K562 (cell line): ENCODE results near the gene SPECC1L. TPM values are rescaled to one million over a fixed set of nuclear protein-coding genes. Genes with fewer than 3 reads are reported as not detected.

Source experiments
- ATAC-seq: fragments of 200-7000 bp; cut with Tn5 transposase; 3 replicates; pipeline ENCODE4 v1.9.1; 2020; ENCODE audit warnings: moderate library complexity
- BruUV-seq: library from RNA; stranded (reverse); fragments of 400-500 nt; replicated peaks from 2 replicates; lab custom pipeline; 2021; lab: Mats Ljungman, UMichigan
- CTCF ChIA-PET: fragments of 300-600 bp; formaldehyde crosslinking; extraction: SDS; loops from one replicate; lab custom pipeline; 2021; ENCODE audit warnings: low intra/inter-chr PET ratio; lab: Yijun Ruan, JAX
- POLR2A ChIA-PET: fragments of 300-600, 350-650 bp; sonication (Branson Sonifier 250); formaldehyde crosslinking; extraction: SDS; loops from one replicate; lab custom pipeline; 2021; ENCODE audit warnings: antibody characterized with exemption, inconsistent platforms; lab: Yijun Ruan, JAX
- DNase-seq, 4 experiments: peaks; one replicate each; pipeline versions ENCODE4 v3.0.0 to v3.0.0-alpha.2; 2011 to 2018; ENCODE audit warnings: low spot score in 3 of 4, mixed read lengths in 3 of 4; ENCODE audit errors: extremely low read depth in 1 of 4
- FAIRE-seq: peaks from 2 replicates; lab custom pipeline; 2011; peaks lifted over from hg19 to GRCh38; lab: Jason Lieb, UNC
- H2AFZ ChIP-seq: 2 replicates; pipeline ENCODE4 v1.6.0; 2011; ENCODE audit warnings: low read depth, low read length, control low read depth, inconsistent platforms
- H3K27ac ChIP-seq: fragments of 200-600 bp; 3 replicates; pipeline ENCODE4 v1.8.0; 2011; ENCODE audit warnings: low read depth, mild to moderate bottlenecking, control low read depth, inconsistent platforms, low read length, moderate library complexity, mixed read lengths; ENCODE audit errors: extremely low read depth
- H3K27me3 ChIP-seq, 2 experiments: fragments of 300-600 bp in 1 of 2; 2 replicates in 1 of 2; 3 replicates in 1 of 2; pipeline versions ENCODE4 v1.6.0 to v1.8.0; 2011; ENCODE audit warnings: inconsistent platforms in 2 of 2, low read length in 2 of 2, mild to moderate bottlenecking in 1 of 2, mixed read lengths in 1 of 2, moderate library complexity in 1 of 2; ENCODE audit not compliant: control insufficient read depth in 2 of 2, insufficient read depth in 2 of 2
- H3K36me3 ChIP-seq: fragments of 300-600 bp; 3 replicates; pipeline ENCODE4 v1.8.0; 2011; ENCODE audit warnings: mild to moderate bottlenecking, low read length, inconsistent platforms; ENCODE audit not compliant: control insufficient read depth, insufficient read depth
- H3K4me1 ChIP-seq, 2 experiments: fragments of 200-600 bp in 1 of 2; replicated peaks in 1 of 2; 2 replicates in 1 of 2; 3 replicates in 1 of 2; pipeline versions ENCODE4 v1.5.1 to v1.8.0; 2011; ENCODE audit warnings: inconsistent platforms in 2 of 2, low read length in 2 of 2, mild to moderate bottlenecking in 1 of 2, mixed read lengths in 1 of 2, moderate library complexity in 1 of 2; ENCODE audit not compliant: control insufficient read depth in 2 of 2, insufficient read depth in 2 of 2
- H3K4me2 ChIP-seq: 2 replicates; pipeline ENCODE4 v1.6.1; 2011; ENCODE audit warnings: low read length, control low read depth, inconsistent platforms, mixed read lengths; ENCODE audit not compliant: insufficient read depth
- H3K4me3 ChIP-seq: fragments of 200-600 bp; sonication (generic), shearing (Covaris generic); 2 replicates; pipeline ENCODE4 v1.5.1; 2016; ENCODE audit warnings: control low read depth, inconsistent platforms
- H3K79me2 ChIP-seq: fragments of 200-600 bp; 3 replicates; pipeline ENCODE4 v1.8.0; 2011; ENCODE audit warnings: low read length, inconsistent platforms; ENCODE audit not compliant: control insufficient read depth, insufficient read depth
- H3K9ac ChIP-seq, 2 experiments: 2 replicates each; pipeline versions ENCODE4 v1.6.0 to v1.6.1; 2011; ENCODE audit warnings: low read depth in 2 of 2, low read length in 2 of 2, control low read depth in 1 of 2, inconsistent platforms in 1 of 2, mild to moderate bottlenecking in 1 of 2, mixed read lengths in 1 of 2; ENCODE audit not compliant: insufficient read depth in 1 of 2
- H3K9me1 ChIP-seq: one replicate; pipeline ENCODE4 v1.6.0; 2011; ENCODE audit warnings: inconsistent platforms, mild to moderate bottlenecking, low read length, moderate library complexity; ENCODE audit not compliant: control insufficient read depth, insufficient read depth
- H3K9me3 ChIP-seq: replicated peaks from 2 replicates; pipeline ENCODE4 v1.5.1; 2011; ENCODE audit warnings: low read depth, low read length, inconsistent platforms; ENCODE audit not compliant: control insufficient read depth, insufficient read depth
- H4K20me1 ChIP-seq: replicated peaks from 2 replicates; pipeline ENCODE4 v1.6.1; 2011; ENCODE audit warnings: low read length, inconsistent platforms, mixed read lengths; ENCODE audit not compliant: control insufficient read depth, insufficient read depth
- ELF2 ChIP-seq: fragments of 250-450 bp; sonication (Bioruptor Pico); IDR thresholded peaks from 2 replicates; pipeline ENCODE4 v1.5.0; 2021; ENCODE audit warnings: mild to moderate bottlenecking
- HNRNPLL ChIP-seq: fragments of 200-400 bp; formaldehyde crosslinking; IDR thresholded peaks from 2 replicates; pipeline ENCODE4 v1.6.1; 2017; ENCODE audit warnings: low read length, low read depth, mild to moderate bottlenecking; ENCODE audit not compliant: poor library complexity, severe bottlenecking
- JUN ChIP-seq, 2 experiments: sonication (generic) in 1 of 2; formaldehyde crosslinking in 1 of 2; IDR thresholded peaks; 2 replicates each; pipeline versions ENCODE4 v1.6.1 to v1.8.0; 2012 to 2022; ENCODE audit warnings: borderline replicate concordance in 2 of 2, mild to moderate bottlenecking in 2 of 2, improper control_type of control experiment in 1 of 2, low read depth in 1 of 2, low read length in 1 of 2, missing genetic modification reagents in 1 of 2
- STAT6 ChIP-seq: sonication (generic); formaldehyde crosslinking; IDR thresholded peaks from 2 replicates; pipeline ENCODE4 v1.8.1; 2023; ENCODE audit warnings: mild to moderate bottlenecking, missing genetic modification reagents
- TBL1XR1 ChIP-seq, 2 experiments: IDR thresholded peaks; 2 replicates each; pipeline ENCODE4 v1.6.1; 2012; ENCODE audit warnings: improper control_type of control experiment in 2 of 2, low read length in 2 of 2, mild to moderate bottlenecking in 1 of 2
- ZNF23 ChIP-seq: fragments of 250-450 bp; sonication (Bioruptor Pico); IDR thresholded peaks from 2 replicates; pipeline ENCODE4 v1.4.0; 2020; ENCODE audit warnings: mild to moderate bottlenecking
- WGBS: fragments of 100-300 bp; shearing (Covaris generic); methylation state at CpG from one replicate; pipeline ENCODE4 v1.1.6; 2016; ENCODE audit warnings: low coverage, mixed read lengths; ENCODE audit not compliant: insufficient coverage; ENCODE audit errors: missing lambda C conversion rate; 5-methylcytosine and 5-hydroxymethylcytosine counted together
- in situ Hi-C: fragments of 300-500 bp; cut with MboI; formaldehyde crosslinking; loops from 4 replicates; pipeline ENCODE4 v1.15.0; 2018; ENCODE audit warnings: inconsistent platforms, mixed read lengths
- intact Hi-C: fragments of 100-400 bp; cut with micrococcal nuclease; formaldehyde crosslinking; loops from 2 replicates; pipeline ENCODE4 v1.14.2; 2022
- polyA plus RNA-seq, 8 experiments: library from polyadenylated mRNA; depleted of rRNA in 4 of 8; stranded (reverse) in 5 of 8; unstranded in 3 of 8; fragments of >200 nt; fragmentation: Nextera tagmentation in 2 of 8; fragmentation: Illumina TruSeq in 1 of 8; extraction: Ambion mirVana in 2 of 8; extraction: Trizol in 1 of 8; gene quantifications; 2 replicates each; pipeline versions ENCODE4 v1.2.1 to v1.2.3, GENCODE V29; 2011 to 2014; ENCODE audit warnings: inconsistent platforms in 1 of 8, missing spikeins in 1 of 8
- total RNA-seq, 7 experiments: library from RNA; depleted of rRNA in 6 of 7; stranded (reverse); fragments of >200 nt in 6 of 7; fragmentation: Illumina TruSeq in 2 of 7; extraction: Trizol in 2 of 7; gene quantifications; 2 replicates each; pipeline versions ENCODE4 v1.2.1 to v1.2.3, GENCODE V29; 2011 to 2021; ENCODE audit warnings: low replicate concordance in 1 of 7
- TF ChIP-seq, protein P1 (sequence below): fragments of 200-600 bp; sonication (generic); IDR thresholded peaks from one replicate; pipeline ENCODE4 v1.6.1; 2012; ENCODE audit warnings: mild to moderate bottlenecking, low read depth, low read length, inconsistent platforms

Gene SPECC1L
- total and polyA plus RNA-seq, 9 of the 15 experiments (the other 6 are each of a cell fraction or from before 2014, with no cell fraction given) = 1.4 to 27.9 (median 14.5) TPM

GRCh38 chr22:24416095-24416494 is 145.5 kb downstream of the SPECC1L start:
- no peak overlapping the region for H3K9ac ChIP-seq
- H3K36me3 ChIP-seq = peaks cover 23% of the 10 kb centered on the region; the same call in 1 of the 3 replicates
- in situ Hi-C loops (loop anchor here (5.0 to 10.0 kb wide), 2 partner anchors 96 to 359 kb away; partner anchors contain the start of gene PIWIL3), intact Hi-C loops (no loop called here)
- WGBS = 100% methylated on average over 7 of the region's 8 CpGs
- H3K4me3 ChIP-seq = no peak overlapping the region
- no peak for DNase-seq
- no peaks in the 10 kb centered on the region for H3K79me2 ChIP-seq
- H3K4me1 ChIP-seq = peaks cover 0 to 7% of the 10 kb centered on the region in 2 experiments; a peak in 2 of 5 replicates
- no peak overlapping the region for H2AFZ ChIP-seq
- no peaks in the 10 kb centered on the region for H3K9me1 ChIP-seq
- no peaks in the 10 kb centered on the region for H3K27me3 ChIP-seq
- no peaks in the 10 kb centered on the region for H4K20me1 ChIP-seq
- ATAC-seq = no peak
- FAIRE-seq = no peak
- CTCF ChIA-PET = no interaction called here
- TSS peak; percentile 28 for BruUV-seq
- H3K4me2 ChIP-seq = no peak overlapping the region
- POLR2A ChIA-PET = interaction anchor here (0.6 to 1.0 kb wide), 2 partner anchors 95 to 111 kb away, joined by 3 read pairs; no protein-coding TSS in a partner anchor
- no peaks in the 10 kb centered on the region for H3K9me3 ChIP-seq
- no peak overlapping the region for H3K27ac ChIP-seq
- TF ChIP-seq ELF2 (no peak), STAT6 (CRISPR knock-in tag) (no peak), JUN (IDR thresholded peaks at IDR 0.05; ENCODE audit: borderline replicate concordance, low read depth, low read length) (no peak), JUN (CRISPR knock-in tag; IDR thresholded peaks at IDR 0.05; ENCODE audit: borderline replicate concordance) (no peak), HNRNPLL (no peak), TBL1XR1 (IDR thresholded peaks at IDR 0.05; ENCODE audit: low read length in 2 of 2) (no peak), ZNF23 (CRISPR knock-in tag) (no peak)
- TF ChIP-seq, protein P1, sequence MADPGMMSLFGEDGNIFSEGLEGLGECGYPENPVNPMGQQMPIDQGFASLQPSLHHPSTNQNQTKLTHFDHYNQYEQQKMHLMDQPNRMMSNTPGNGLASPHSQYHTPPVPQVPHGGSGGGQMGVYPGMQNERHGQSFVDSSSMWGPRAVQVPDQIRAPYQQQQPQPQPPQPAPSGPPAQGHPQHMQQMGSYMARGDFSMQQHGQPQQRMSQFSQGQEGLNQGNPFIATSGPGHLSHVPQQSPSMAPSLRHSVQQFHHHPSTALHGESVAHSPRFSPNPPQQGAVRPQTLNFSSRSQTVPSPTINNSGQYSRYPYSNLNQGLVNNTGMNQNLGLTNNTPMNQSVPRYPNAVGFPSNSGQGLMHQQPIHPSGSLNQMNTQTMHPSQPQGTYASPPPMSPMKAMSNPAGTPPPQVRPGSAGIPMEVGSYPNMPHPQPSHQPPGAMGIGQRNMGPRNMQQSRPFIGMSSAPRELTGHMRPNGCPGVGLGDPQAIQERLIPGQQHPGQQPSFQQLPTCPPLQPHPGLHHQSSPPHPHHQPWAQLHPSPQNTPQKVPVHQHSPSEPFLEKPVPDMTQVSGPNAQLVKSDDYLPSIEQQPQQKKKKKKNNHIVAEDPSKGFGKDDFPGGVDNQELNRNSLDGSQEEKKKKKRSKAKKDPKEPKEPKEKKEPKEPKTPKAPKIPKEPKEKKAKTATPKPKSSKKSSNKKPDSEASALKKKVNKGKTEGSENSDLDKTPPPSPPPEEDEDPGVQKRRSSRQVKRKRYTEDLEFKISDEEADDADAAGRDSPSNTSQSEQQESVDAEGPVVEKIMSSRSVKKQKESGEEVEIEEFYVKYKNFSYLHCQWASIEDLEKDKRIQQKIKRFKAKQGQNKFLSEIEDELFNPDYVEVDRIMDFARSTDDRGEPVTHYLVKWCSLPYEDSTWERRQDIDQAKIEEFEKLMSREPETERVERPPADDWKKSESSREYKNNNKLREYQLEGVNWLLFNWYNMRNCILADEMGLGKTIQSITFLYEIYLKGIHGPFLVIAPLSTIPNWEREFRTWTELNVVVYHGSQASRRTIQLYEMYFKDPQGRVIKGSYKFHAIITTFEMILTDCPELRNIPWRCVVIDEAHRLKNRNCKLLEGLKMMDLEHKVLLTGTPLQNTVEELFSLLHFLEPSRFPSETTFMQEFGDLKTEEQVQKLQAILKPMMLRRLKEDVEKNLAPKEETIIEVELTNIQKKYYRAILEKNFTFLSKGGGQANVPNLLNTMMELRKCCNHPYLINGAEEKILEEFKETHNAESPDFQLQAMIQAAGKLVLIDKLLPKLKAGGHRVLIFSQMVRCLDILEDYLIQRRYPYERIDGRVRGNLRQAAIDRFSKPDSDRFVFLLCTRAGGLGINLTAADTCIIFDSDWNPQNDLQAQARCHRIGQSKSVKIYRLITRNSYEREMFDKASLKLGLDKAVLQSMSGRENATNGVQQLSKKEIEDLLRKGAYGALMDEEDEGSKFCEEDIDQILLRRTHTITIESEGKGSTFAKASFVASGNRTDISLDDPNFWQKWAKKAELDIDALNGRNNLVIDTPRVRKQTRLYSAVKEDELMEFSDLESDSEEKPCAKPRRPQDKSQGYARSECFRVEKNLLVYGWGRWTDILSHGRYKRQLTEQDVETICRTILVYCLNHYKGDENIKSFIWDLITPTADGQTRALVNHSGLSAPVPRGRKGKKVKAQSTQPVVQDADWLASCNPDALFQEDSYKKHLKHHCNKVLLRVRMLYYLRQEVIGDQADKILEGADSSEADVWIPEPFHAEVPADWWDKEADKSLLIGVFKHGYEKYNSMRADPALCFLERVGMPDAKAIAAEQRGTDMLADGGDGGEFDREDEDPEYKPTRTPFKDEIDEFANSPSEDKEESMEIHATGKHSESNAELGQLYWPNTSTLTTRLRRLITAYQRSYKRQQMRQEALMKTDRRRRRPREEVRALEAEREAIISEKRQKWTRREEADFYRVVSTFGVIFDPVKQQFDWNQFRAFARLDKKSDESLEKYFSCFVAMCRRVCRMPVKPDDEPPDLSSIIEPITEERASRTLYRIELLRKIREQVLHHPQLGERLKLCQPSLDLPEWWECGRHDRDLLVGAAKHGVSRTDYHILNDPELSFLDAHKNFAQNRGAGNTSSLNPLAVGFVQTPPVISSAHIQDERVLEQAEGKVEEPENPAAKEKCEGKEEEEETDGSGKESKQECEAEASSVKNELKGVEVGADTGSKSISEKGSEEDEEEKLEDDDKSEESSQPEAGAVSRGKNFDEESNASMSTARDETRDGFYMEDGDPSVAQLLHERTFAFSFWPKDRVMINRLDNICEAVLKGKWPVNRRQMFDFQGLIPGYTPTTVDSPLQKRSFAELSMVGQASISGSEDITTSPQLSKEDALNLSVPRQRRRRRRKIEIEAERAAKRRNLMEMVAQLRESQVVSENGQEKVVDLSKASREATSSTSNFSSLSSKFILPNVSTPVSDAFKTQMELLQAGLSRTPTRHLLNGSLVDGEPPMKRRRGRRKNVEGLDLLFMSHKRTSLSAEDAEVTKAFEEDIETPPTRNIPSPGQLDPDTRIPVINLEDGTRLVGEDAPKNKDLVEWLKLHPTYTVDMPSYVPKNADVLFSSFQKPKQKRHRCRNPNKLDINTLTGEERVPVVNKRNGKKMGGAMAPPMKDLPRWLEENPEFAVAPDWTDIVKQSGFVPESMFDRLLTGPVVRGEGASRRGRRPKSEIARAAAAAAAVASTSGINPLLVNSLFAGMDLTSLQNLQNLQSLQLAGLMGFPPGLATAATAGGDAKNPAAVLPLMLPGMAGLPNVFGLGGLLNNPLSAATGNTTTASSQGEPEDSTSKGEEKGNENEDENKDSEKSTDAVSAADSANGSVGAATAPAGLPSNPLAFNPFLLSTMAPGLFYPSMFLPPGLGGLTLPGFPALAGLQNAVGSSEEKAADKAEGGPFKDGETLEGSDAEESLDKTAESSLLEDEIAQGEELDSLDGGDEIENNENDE = no peak
